ENCODE data around the gene EPB41L1.
A peak's percentile ranks its signal among the peaks of the same experiment; 100 is the strongest.

The EPB41L1 gene

DNA sequence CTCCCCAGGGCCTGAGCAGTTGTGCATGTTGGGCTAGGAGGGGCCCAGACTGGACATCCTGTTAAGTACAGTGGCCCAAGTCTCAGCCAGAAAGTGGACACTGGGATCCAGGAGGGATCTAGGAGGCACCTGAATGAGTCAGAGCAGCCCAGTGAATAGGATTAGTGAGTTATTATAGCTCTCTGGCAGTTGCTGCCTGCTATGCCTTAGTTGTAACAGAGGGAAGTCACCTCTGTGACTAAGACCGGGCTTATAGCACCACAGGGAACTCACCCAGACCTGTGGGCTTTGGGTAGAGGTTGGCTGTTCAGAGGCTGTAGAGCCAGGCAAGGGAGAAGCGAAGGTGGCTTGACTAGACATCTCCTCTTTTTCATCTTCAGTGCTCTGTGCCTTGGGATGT, 42.7 kb downstream of the EPB41L1 start:
- DNase-seq = no peak

DNA sequence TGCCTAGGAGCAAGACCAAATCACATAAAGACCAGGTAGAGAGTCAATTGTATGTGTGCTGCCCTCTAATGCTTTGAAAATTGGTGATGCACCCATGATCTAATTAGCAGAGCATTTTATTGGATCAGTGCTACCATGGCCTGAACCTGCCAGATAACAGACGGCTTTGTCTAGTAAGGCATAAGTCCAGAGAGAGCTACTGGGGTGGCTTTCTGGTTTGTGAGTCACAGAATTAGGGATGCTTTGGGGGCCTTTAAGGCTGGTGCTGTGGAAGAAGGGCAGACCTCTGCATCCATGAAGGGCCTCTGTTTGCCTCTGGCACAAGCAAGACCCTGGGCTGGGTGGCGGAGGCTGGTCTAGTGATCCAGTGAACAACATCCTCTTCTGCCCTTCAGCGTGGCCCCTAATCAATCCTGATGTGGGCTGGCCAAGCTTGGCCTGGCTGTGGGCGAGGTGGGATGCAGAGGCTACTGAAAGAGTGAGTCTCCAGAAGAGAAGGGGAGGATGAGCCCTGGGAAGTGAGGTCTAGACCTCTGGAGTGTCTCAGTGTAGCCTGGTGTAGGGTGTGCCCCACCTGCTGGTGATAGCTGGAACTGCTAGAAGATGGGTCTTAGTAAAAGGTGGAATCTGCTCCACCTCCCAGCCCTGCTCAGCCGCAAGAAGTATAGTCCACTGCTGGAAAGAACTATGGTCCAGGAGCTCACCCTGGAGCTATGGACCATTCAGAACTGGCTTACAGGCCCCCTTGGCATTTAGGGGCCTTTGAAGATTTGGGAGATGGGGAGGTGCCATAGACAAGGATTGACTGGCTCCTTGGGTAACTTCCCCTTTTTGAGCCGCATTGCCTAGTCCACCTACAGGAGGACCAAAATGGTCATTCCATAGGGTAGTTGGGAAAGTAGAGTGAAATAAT, 45.1 kb downstream of the EPB41L1 start:
- DNase-seq = peak; percentile 29

DNA sequence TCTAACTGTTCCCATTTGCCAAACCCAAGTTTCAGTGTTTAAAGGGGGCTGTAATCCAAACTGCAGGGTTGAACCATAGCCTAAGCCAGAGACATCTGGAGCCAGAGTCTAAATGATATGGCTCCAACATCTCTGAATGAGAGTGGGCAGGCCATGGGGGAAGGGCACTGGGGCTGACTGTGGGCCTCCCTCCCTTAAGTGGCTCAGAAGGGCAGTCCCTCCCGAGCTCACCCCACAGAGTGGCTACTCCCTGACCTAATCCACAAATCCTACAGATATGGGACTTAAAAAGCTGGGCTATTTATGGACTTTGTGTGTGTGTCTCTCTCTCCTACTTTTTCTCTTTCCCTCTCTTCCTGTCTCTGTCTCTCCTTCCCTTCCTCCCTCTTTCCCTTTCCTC, 45.9 kb downstream of the EPB41L1 start:
- no peak for DNase-seq

DNA sequence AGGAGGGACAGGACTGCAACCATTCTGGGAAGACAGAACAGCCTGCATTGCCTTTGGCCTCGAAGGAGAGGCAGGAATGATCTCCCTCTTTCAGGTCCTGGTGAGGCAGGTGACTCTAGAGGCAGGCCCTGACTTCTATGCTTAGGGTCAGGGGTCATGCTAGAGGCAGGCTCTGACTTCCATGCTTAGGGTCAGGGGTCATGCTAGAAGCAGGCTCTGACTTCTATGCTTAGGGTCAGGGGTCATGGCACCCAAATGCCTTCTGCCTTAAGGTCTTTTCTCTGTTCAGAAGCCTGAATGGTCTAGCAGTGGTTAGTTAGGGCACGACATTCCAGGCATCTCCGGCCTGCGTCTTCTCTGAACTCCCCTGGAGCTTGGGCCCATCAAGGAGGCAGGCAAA, 46.7 kb downstream of the EPB41L1 start:
- no peak for DNase-seq

DNA sequence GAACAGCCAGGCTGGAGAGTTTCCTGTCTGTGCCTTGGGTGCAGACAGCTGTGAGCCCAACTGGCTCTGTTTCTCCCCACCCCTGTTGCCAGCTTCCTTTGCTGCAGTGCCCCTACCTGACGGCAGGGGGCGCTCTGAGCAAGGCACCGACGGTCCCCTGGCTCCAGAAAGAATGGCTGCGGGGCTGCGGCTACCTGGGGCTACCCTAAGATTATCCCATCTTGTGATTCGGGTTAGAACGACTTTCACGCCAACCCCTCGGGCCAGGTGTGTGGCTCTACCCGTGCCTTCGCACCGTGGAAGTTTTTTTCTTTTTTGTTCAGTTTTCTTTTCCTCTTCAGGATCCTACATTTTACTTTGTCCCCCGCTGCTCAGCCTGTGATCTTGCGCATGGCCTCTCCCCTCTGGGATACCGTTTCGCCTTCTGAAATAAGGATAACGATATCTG, 48.4 kb downstream of the EPB41L1 start:
- peak; percentile 47 for DNase-seq

DNA sequence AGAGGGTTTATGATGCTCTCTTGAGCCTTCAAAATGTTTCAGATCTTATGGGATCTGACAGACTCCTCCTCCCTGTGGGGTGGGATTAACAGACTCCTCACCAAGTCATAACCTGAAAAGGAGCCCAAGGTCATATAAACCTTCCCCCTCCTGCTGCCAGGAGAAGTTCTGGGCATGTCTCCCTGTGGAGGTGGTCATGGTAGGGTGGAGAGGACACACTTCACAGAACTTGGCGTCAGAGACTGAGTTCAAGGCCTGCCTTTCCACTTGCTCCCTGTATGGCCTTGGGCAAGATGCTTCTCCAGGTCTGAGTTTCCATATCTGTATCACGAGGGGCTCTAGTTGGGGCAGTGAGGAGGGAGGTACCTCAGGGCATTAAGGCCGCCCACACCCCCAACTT, 49.3 kb downstream of the EPB41L1 start:
- no peak for DNase-seq

DNA sequence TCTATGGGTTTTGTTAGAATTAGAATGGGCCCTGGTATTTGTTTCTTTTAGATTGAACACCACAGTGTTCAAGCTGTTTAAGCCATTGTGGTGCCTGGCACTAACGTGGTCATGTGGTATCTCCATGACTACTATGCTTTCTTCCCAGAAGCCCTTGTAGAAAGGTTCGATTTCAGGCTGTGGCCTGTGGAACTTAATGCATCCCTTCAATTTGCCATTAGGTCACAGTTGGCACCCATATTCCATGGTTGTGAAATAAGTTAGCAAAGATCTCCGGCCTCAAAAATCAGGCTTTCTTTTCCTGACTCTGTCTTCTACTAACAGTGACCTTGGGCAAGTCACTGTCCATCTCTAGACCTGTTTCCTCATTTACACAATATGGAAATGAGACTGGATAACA, 50.5 kb downstream of the EPB41L1 start:
- no peak for DNase-seq

DNA sequence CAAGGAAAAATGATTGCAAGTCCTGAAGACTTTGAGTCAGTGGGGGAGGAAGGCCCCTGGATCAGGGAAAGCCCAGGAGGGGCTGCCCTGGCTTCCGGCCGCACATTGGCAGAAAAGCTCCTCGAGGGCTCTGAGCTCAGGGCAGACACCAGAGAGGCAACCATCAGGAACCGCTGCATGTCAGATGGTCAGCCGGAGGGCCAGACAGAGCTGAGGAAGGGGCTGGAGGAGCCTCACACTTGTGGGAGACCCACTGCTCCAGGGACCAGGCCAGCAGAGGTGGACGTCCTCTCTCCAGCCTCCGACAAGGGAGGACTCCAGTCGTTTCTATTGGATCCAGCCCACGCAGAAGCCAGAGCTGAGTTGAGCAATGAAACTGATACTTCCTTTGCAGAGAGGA, 51.5 kb downstream of the EPB41L1 start:
- DNase-seq = no peak

DNA sequence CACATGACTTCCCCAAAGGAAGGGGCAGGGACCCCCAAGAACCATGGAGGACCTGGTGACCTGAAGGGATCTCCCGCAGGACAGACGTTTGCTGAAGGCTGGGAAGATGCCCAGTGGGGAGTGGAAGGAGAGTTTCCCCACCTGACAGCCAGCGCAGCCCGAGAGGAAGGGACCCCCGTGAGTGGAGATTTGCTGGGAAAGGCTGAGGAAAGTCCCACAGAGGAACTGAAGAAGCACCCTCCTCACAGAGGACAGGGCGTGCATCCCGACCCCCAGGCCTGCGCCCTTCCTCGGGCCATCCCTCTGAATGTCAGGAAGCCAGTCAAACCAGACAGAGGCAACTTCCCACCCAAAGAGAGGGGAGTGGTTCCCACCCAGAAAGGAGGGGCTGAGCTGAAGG, 52.1 kb downstream of the EPB41L1 start:
- DNase-seq = no peak

DNA sequence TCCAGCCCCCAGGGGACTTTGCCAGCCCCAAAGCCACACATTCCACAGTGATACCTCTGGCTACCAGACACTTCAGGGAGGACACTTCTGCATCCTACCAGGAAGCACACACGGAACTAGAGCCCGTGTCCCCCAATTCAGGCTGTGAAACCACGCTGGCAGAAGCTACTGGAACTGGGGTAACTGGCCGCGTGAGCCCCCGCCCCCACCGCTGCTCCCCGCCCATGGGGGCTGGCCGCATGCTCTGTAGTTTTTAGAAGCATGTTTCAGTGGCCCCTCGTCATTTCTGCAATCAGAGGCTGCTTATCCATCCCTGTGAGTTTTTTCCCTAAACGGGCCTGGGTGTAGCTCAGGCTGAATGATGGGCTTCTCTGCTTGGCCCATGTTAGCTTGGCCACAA, 53.1 kb downstream of the EPB41L1 start:
- no peak for DNase-seq

DNA sequence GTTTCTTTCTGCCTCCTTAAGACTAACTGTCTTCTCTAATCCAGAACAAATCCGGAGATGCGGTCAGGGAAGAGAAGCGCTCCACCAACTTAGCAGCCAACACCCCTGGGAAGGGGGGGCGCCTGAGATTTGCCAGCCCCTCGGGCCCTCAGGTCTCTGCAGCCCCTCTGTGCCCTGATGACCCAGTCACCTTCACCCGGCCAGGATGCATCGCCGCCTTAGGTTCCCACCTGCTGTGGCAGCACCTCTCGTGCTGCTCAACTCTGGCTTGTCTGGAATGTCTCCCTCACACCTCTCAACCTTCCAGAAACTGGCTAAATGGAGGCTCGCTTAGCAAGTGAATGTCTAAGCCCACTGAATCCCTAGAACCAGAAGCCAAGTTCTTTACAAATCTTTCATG, 53.7 kb downstream of the EPB41L1 start:
- DNase-seq = no peak

DNA sequence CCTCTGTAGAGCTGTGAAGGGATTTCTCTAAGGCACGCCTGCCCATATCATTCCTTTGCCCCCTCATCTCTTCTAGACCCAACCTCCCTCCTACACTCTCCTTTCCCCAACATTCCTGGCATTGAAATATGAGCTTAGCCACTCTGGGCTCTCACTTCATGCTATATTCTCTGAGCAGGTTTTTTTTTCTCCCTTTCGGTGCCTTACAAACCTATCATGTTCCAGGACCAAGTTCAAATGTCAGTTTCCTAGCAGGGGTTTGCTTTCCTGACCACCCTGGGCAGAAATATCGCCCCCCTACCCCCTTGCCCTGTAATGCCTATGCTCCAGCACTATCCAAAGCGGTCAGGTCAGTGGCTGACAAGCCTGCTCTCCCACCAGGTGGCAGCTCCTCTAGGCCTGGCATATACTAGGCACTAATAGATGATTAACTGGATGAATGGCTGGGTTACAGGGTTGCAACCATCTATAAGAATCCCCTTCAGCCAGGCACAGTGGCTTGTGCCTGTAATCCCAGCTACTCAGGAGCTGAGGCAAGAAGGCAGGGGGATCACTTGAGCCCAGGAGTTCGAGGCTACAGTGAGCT, 56.0 kb downstream of the EPB41L1 start:
- DNase-seq = no peak

DNA sequence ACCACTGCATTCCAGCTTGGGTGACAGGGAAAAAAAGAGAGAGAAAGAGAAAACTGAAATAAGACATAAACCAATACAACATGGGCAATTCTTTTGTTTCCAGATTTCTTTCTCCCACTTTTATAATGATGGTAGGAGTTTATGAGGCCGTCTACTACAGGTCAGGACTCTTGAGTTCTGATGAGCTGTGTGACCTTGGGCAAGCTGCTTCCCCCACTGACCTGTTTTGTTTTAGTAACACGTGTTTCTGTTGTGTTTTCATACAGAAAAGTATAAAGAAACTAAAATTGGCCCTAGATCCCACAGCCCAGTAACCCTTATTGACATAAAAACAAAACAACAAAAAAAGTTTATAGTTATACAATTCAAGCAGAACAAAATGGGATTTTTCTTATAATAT, 58.8 kb downstream of the EPB41L1 start:
- no peak for DNase-seq

DNA sequence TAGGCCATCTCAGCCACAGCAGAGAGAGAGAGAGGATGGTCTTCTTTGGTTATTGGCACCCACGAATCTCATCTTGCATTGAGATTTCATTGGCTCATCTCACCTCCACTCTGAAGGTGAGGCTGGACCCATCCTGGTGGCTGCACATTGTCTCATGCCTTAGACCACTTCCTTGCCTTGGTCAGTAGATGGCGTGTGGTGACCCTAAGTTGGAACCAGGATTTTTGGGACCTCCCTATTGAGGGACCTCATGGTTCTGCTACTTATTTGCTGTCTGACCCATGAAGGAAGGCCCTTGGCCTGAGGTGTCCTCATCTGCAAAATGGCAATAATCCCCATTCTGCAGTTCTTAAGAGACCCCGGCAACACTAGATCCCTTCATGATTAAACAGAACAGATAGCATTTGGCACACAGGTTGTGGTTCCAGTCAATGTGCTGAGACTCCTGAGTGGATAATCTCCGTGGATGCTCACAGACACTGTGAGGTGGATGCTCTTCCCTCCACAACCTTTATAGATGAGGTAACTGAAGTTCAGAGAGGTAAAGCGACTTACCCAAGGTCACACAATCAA, 60.2 kb downstream of the EPB41L1 start:
- no peak for DNase-seq

DNA sequence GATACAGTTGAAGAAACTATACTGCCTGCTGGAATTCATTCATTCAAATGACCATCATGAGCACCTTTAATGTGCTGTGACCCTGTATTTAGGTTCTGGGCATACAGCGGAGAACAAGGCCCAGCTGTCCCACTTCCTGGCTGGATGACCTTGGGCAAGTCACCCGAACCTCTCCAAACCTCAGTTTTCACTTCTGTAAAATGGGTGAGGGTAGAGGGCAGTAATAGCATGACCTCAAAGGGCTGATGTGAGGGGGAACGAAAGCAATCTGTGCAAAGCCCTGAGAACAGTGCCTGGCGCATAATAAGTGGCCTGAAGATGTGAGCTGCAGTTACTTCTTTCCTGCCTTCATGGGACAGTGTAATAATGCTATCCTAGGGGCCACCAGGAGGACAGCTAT, 61.2 kb downstream of the EPB41L1 start:
- no peak for DNase-seq

DNA sequence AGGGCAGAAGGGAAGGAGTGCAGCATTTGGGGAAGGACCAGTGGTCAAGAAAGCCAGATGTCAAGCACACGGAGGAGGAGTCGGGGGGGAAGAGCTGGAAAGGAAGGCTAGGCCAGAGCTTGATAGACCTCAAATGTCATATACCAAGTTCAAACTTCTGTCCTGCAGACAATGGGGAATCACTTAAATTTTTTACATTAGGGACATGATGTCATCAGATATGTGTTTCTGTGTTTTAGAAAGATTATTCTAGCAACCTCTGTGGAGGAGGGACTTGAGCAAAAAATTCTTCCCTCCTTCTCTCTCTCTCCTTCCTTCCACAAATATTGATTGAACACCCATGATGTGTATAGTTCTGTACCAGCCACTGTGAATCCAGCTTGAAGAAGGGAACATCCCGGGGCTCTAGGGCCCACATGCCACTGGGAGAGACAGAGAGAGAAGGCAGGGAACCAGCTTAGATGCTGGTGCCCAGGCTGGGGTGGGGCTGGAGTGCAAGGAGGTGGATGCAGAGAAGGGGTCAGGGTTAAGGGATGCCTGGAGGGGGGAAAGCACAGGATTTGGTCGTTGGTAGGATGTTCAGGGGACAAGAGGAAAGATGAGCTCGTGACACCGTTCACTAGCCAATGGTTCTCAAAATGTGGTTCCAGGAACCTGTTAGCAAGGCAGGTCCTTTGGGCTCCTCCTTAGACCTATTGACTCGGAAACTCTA, 61.9 kb downstream of the EPB41L1 start:
- DNase-seq = no peak

DNA sequence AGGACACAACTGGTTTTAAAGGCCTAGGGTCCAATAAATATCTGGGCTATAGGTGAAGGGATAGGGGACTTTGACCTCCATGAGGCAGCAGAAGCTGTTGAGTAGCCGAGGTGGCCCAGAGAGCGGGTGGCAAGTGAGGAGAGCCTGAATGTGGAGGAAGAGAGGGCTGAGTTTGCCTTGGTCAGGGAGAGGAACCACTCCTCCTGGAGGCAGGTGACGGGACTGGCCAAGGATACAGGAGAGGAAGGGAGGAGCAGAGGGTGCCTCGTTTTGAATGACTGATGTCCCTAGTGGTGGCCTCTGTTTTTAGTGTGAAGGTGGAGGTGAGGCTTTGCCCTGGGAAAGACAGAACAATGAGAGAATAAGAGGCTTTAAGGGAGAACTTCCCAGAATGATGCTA, 62.7 kb downstream of the EPB41L1 start:
- no peak for DNase-seq

DNA sequence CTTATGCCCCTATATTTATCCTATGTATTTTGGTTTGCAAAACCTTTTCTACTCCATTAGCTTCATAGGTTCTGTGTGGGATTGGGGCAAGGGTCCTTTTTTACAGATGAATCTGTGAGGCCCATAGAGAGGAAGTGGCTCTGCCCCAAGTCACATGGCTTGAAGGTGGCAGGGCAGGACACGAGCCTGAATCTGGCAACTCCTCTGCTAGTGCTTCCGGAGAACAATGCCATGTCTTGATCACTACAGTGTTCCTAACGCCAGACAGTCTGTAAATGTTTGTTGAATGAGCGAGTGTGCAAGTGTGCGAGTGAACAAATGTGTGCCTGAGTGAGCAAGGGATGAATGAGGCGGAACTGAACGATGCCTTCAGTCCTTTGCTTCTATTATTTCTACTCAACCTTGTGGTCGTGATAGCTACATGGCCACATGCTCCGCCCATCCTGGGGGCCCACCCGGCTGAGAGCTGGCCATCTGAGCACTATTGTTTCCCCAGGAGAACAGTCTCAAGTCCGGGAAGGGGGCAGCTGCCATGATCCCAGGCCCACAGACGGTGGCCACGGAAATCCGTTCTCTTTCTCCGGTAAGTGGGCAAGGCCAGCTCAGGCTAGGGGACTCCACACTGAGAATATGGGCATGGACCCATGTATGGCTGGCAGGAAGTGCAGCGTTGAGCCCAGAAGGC, 64.0 kb downstream of the EPB41L1 start:
- DNase-seq = no peak

DNA sequence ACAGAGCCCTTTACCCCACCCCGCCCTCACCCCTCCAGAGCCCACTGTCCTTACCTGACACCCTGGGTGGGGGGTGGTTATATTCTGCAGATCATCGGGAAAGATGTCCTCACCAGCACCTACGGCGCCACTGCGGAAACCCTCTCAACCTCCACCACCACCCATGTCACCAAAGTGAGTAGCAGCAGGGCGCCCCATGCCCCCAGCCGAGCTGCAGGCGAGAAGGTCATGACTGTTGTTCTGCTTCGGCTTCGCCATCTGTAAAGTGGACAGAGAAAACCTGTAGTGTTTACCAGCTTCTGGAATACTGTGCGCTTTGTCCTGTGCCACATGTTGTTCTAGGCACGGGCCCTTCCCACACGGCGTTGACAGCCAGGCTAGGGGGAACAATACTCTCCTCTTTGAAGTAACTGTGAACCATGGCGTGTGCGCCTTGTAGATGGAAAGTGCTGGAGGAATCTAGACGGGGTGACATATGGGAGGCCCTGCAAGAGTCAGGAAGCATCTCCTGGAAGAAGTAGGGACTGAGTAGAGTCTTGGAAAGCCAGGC, 65.2 kb downstream of the EPB41L1 start:
- no peak for DNase-seq

DNA sequence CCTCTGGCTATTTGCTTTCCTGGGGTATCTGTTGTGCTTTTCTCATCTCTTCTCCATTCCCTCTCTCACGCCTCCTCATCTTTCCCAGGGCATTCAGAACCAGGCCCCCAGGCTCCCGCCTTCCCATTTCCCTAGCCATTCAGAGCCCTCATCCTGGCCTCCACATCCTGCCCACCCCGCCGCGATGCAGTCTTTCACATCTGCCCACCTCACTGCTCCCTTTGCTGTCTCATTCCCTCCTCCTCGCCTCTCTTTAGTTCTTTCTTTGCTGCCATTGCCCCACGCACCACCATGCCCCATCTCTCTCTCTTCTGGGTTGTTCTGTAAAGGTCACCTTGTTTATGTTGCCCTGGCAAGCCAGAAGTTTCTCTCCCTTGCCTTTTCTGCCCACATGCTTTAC, 71.1 kb downstream of the EPB41L1 start:
- DNase-seq = no peak

DNA sequence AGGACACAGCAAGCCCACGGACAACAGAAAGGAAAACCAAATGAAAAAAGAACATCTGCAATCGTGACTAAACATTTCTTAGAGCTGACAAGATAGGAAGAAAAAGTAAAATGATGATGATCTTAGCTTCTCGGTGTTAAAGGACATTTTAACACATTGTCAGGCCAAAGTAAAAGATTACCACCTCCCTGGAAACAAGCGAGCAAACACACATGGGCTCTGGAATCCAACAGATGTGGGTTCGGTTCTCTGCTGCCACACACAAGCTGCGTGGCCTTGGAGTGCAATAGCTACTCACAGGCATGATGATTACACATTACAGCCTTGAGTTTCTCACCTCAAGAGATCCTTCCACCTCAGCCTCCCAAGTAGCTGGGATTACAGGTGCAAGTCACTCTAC, 74.2 kb downstream of the EPB41L1 start:
- no peak for DNase-seq

DNA sequence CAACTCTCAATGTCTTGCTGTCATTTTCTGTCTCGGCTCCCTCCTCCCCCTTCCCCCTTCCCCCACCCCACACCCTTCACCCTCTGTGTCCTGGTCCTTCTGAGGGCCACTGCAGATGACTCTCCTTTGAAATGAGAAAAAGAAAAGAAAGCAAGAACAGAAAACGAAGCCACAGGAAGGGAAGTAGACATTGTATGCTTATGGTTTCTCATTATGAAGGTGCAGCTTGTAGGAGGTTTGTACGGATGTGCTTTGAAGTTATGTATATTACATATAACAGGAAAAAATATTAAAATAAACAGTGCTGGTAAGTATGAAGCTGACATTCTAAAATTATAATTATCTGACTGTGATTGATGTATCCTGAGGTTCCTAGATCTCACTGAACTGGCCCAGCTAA, 75.5 kb downstream of the EPB41L1 start:
- no peak for DNase-seq

DNA sequence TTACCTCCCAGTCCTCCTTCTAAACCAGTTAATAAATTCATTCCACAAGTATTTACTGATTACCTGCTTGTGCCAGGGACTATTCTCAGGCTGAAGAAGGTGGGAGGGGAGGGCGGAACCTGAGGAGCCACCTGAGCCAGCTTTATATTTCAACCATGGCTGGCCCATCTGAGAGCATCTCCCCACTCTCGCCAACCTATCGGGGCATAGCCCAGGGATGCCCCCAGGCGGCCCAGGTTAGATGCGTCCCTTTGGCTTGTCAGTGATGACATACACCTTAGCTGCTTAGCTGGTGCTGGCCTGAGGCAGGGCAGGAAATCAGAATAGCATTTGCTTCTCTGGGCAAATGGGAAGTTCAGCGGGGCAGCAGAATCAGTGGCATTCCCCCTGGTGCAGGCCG, 76.8 kb downstream of the EPB41L1 start:
- DNase-seq = no peak
